SK-N-MC (cell line): Measurements from ENCODE around the gene SLC17A8.

Experiments used
- EZH2 ChIP-seq: fragments of 200-600 bp; sonication (generic); IDR thresholded peaks from one replicate; pipeline ENCODE4 v1.6.1; 2017; ENCODE audit warnings: antibody characterized with exemption
- FOXP2 ChIP-seq: optimal IDR thresholded peaks from 2 replicates; pipeline ENCODE3; 2011; ENCODE audit warnings: mild to moderate bottlenecking, moderate library complexity; ENCODE audit not compliant: insufficient read depth; ENCODE audit errors: extremely low read length, control extremely low read depth
- POLR2AphosphoS5 ChIP-seq: IDR thresholded peaks from 2 replicates; pipeline ENCODE4 v1.6.1; 2012; ENCODE audit warnings: mild to moderate bottlenecking, low read depth, low read length, borderline replicate concordance

- TF ChIP-seq EZH2: no peak
- TF ChIP-seq FOXP2: no peak
- no peak for TF ChIP-seq POLR2AphosphoS5
Measured at GRCh38 chr12:100383586-100384558, 27.0 kb downstream of the SLC17A8 start.
